GM21390 (cell line): ENCODE measurements around the gene GFOD1.

ENCODE experiments used
- ATAC-seq: cut with Tn5 transposase; IDR thresholded peaks from one replicate; pipeline ENCODE4 v1.9.1; 2021; ENCODE audit not compliant: unreplicated experiment

GFOD1 gene

DNA sequence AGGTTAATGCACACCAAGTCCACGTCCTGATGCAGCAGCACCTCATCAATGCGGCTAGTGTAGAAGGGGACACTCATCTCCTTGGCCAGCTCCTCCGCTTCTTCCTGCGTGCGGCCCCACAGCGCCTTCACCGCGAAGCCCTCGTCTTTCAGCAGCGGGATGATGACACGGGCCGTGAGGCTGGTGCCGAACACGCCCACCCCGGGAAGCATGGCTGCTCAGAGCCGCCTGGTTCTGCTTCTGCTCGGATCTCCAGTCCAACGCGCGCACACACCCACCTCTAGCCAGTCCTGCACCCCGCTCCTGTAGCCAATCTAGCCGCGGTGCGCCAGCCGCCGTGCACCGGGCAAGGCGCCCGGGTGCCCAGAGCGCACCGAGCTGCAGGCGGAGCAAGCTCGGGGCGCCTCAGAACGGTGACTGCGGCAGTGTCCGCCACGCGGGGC, 700 bp downstream of the GFOD1 start:
- ATAC-seq = peak; percentile 22

- no peak for ATAC-seq
These were observed 1.4 kb downstream of the GFOD1 start for GRCh38 chr6:13485923-13486562.

DNA sequence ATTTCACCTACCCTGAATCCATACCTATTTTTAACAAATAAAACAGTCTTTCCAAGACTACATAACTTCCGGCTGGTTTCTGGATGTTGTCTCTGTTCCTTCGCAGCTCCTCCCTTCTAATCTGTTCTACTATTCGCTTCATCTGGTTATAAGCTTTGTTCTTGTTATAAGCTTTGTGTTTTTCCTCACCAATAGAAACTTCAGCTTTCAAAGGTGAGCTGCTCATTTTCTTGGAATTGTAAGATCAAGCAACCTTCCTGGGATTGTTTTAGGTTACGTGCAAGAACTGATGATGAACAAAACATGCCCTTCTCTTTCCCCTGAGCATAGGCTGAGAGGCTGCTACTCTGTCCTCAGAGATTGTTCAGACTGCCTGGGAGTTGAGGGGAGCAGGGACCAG, 2.1 kb downstream of the GFOD1 start:
- ATAC-seq = no peak

DNA sequence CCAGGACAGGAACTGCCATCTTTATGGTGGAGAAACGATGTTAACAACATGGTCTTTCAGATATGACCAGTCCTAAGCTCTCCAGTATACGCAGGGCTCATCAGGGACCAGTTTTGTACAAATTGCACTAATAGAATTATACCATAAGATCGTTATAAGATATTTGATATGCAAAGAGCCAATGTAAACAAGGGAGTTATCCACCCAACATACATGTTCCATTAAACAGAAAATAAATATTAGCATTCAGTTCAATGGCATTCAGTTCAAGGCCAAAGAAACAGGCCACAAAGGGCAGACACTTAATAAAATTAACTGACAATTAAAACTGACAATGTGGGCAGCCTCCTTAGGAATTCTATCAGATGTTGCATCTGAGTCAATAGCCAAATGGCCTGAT, 2.6 kb downstream of the GFOD1 start:
- no peak for ATAC-seq

- no peak for ATAC-seq
These were observed 3.2 kb downstream of the GFOD1 start for GRCh38 chr6:13484138-13484708.

GRCh38 chr6:13480631-13481501, 6.5 kb downstream of the GFOD1 start:
- ATAC-seq = no peak

DNA sequence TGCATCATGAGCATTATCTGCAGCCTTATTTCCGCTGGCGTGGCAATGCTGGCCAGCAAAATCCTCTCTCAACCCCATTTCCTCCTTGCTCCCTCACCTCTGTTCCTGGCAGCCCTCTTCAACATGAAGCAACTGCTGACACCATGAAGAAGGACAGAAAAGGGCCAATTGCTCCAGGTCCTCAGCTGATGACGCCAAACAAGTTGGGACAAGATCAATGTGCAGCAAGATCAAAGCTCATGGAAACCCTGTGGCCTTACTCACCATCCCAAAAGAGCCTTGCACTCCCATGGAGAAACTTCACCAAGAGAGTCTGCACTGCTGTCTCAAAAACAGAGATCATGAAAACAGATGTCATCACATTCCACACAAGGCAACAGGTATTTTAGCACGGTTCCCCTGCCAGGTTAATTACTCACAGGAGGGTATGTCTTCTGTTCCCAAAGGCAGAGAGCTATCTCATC, 7.4 kb downstream of the GFOD1 start:
- ATAC-seq = no peak

DNA sequence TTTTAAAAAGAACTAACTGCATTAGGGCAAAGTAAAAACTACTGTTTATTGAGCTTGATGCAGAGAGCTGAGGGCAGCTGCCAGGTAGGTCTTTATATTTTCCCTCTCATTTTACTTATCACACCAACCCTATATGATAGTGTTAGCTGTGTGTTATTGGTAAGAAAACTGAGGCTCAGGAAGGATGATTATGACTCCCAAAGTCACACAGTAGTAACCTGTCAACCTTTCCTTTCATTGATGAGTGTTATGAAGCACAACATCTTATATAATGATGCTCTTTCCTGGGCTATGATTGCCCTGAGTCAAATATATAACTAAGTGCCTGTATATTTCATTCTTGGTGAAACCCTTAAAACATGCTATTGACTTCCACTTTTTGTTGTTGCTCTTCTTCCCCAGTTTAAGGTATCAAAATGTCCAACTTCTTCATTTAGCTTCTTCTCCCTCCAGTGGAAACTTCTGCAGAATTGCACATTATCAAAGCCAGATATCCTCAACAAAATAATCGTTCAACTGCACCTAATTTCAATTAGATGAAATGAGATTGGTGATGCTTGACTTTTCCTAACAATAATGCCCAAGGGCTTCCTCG, 8.1 kb downstream of the GFOD1 start:
- ATAC-seq = no peak

- no peak for ATAC-seq
These were observed 8.9 kb downstream of the GFOD1 start for GRCh38 chr6:13478525-13478966.

DNA sequence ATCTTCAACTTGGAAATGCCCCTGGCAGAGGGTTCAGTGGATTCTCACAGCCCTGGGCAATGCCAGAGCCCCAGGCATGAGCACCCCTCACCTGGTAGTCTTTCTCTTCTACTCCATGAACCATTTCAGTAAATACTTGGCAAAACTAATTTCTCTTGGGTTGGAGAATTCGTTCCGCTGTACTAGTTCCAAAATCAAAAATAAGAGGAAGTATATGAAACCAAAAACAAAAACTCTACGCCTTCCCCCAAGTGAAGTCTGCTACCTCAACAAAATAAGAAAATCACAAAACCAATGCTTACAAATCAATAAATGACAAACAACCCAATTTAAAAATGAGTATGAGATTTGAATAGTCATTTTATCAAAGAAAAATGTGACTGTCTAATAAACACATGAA, 12.6 kb downstream of the GFOD1 start:
- ATAC-seq = no peak

DNA sequence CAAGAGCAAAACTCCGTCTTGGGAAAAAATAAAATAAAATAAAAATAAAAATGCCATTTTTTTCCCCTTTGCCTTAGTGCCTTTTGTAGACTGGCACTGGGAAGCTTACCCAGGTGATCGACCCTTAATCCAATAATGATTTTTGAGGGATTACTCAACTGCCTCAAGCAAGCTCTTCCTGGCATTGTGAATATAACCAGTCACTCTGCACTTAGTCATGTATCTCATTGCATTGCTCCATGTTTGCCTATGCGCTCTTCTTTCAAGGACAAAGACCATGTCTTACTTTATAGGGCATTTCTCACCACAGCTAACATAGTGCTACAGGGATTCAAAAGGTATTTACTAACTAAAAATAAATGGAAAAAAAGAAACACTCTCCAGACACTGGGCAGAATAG, 13.0 kb downstream of the GFOD1 start:
- no peak for ATAC-seq

GRCh38 chr6:13473768-13474165, 13.6 kb downstream of the GFOD1 start:
- no peak for ATAC-seq

DNA sequence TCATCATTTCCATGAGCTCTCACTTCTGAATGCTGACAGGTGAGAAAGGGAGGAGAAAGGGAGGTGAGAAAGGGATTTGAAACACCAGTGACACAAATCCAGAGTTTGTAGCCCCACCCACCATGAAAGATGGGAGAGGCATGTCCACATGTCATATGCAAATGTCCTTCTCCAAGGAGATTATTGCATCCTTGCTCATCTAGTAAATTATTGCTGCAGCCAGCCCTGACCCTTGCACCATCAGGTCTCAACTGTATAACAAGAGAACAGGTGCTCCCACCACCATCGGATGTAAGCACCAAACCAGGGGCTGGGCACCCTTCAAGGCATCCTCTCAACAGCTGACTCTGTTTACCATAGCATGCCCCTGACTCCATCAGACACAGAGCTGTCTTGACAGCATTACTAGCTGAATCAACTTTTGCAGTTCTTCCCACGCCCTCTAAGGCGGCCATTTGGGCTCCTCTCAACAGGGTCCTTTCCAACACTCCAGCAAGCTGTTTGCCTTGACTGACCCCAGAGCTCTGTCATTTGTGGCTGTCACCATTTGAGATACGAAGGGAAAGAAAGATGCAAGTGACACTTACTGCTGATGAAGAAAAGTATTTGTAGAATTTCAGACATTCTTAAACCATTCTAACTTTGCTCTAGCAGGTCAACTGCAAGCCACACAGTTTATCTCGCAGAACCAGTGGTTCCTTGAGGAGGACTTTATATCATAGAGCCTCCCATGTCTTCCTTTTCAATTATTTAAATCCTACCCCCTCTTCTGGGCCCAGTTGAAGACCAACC, 14.2 kb downstream of the GFOD1 start:
- ATAC-seq = no peak

- ATAC-seq = no peak
These were observed 15.3 kb downstream of the GFOD1 start for GRCh38 chr6:13472099-13472498.

GRCh38 chr6:13471184-13471583, 16.2 kb downstream of the GFOD1 start:
- no peak for ATAC-seq

- no peak for ATAC-seq
These were observed 16.9 kb downstream of the GFOD1 start for GRCh38 chr6:13470238-13471140.

- ATAC-seq = no peak
These were observed 17.7 kb downstream of the GFOD1 start for GRCh38 chr6:13469693-13470092.

DNA sequence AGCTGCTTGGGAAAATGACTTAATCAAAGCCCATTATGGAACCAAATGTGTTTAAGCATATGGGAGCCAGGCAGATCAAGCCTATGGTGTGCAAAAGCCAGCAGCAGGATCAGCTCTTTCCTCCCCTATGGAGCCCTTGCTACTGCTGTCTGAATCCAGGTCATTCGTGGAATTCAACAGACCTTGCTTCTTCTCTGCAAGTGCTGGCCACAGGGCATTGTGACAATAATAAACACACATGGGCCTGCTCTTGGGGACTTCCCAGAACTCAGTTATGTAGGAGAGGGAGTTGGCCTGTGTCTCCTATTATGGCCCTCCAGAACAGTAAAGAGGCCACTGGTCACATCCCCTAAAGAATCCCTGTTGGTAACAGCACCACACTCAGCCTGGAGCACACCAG, 18.6 kb downstream of the GFOD1 start:
- no peak for ATAC-seq

DNA sequence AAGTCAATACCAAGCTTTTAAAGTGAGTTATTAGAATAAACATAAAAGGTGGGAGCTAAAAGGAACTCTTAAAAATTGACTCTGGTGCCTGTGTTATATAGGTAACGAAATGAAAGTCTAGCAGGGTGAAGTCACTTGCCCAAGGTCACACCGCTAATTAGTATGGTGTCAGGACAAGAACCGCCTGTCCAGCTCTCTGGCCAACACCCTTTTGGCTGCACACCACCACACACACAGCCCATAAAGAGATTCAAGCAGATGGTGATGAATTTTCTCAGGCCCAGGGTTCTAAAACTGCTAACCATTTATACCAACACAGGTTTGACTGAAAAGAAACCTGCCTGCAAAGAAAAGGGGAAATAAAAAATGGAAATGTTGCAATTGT, 20.2 kb downstream of the GFOD1 start:
- ATAC-seq = no peak
